Right lobe of liver (tissue), 6 donors: ENCODE data around the gene KLHDC10. TPM values are rescaled to one million over a fixed set of nuclear protein-coding genes. Genes with fewer than 3 reads are reported as not detected.

Experiments
- ATAC-seq, 4 donors: fragments of 200-7000 bp; cut with Tn5 transposase; one replicate each; pipeline ENCODE4 v1.9.1; 2020; ENCODE audit warnings: mild to moderate bottlenecking in 4 of 4, moderate library complexity in 4 of 4
- DNase-seq, 3 donors: peaks; one replicate each; pipeline ENCODE4 v3.0.0-alpha.2; 2020
- H3K27ac ChIP-seq, 3 donors: fragments of 200-600 bp; one replicate each; pipeline ENCODE4 v1.8.0; 2022
- H3K27me3 ChIP-seq, 2 donors: fragments of 200-600 bp; one replicate each; pipeline ENCODE4 v1.8.0; 2022
- H3K36me3 ChIP-seq, 4 donors: fragments of 200-600 bp; sonication (generic) in 1 of 4; one replicate each; pipeline versions ENCODE4 v1.5.1 to v1.8.0; 2017 to 2022; ENCODE audit warnings: control low read depth in 1 of 4
- H3K4me1 ChIP-seq, 4 donors: fragments of 200-600 bp; sonication (generic) in 1 of 4; one replicate each; pipeline versions ENCODE4 v1.5.1 to v1.8.0; 2017 to 2022; ENCODE audit warnings: control low read depth in 1 of 4
- H3K4me3 ChIP-seq, 3 donors: fragments of 200-600 bp; one replicate each; pipeline ENCODE4 v1.8.0; 2022
- H3K9me3 ChIP-seq, 4 donors: fragments of 200-600 bp; sonication (generic) in 1 of 4; one replicate each; pipeline versions ENCODE4 v1.5.1 to v1.8.0; 2017 to 2022; ENCODE audit warnings: control low read depth in 1 of 4
- CTCF ChIP-seq, 4 donors: fragments of 200-600 bp in 3 of 4; fragments of 450-650 bp in 1 of 4; IDR thresholded peaks; one replicate each; pipeline versions ENCODE4 v1.5.1 to v1.8.0; 2016 to 2022; ENCODE audit warnings: antibody characterized with exemption in 4 of 4, mild to moderate bottlenecking in 2 of 4
- POLR2A ChIP-seq: fragments of 450-650 bp; IDR thresholded peaks from one replicate; pipeline ENCODE4 v1.6.1; 2017; ENCODE audit warnings: antibody characterized with exemption, mild to moderate bottlenecking
- WGBS: methylation state at CpG from one replicate; pipeline ENCODE4 v1.1.6; 2018; ENCODE audit warnings: low coverage, low lambda C conversion rate; ENCODE audit not compliant: insufficient coverage; ENCODE audit errors: missing lambda C conversion rate; 5-methylcytosine and 5-hydroxymethylcytosine counted together
- intact Hi-C, 2 donors: fragments of 100-400 bp; cut with DNase I; formaldehyde crosslinking; loops; one replicate each; pipeline versions ENCODE4 v1.11.2 to v1.14.1; 2022
- total RNA-seq, 6 experiments: library from RNA; depleted of rRNA in 2 of 6; stranded (reverse); fragments of >200 nt in 2 of 6; fragmentation: NEBNext Ultra II Directional in 3 of 6; extraction: Animal tissue kit (Norgen Biotek cat#: 25700) in 3 of 6; gene quantifications; one replicate each; pipeline versions ENCODE4 v1.1.0 to v1.2.4, GENCODE V29; 2016 to 2023
- donor health status: DM: no; HTN: yes; CAD: no.
- donor health status: DM: no; HTN: no; CAD: no.
- donor health status: DM: no; HTN: no; CAD: no.
- donor health status: DM: no; HTN: yes; CAD: no.
- donor health status: DM: no; HTN: yes; CAD: no.

KLHDC10 gene
- total RNA-seq, 6 experiments from 2014 or later: 12.7 to 35.4 (median 21.7) TPM

GRCh38 chr7:130134106-130134636, 63.8 kb downstream of the KLHDC10 start:
- TF ChIP-seq POLR2A: no peak
- no peak for TF ChIP-seq CTCF (IDR thresholded peaks at IDR 0.05)
- DNase-seq: no peak
- intact Hi-C loops: no loop called here
- no peaks in the 10 kb centered on the region for H3K27me3 ChIP-seq
- peaks cover 0 to 68% (median 12%) of the 10 kb centered on the region in 4 donors for H3K36me3 ChIP-seq
- no peaks in the 10 kb centered on the region for H3K4me1 ChIP-seq
- ATAC-seq: no peak
- H3K9me3 ChIP-seq: no peaks in the 10 kb centered on the region
- 100% methylated on average over 4 of the region's 4 CpGs for WGBS
- no peak overlapping the region for H3K4me3 ChIP-seq
- no peak overlapping the region for H3K27ac ChIP-seq

- ATAC-seq (no peak), DNase-seq (no peak)
- H3K27ac ChIP-seq: no peak overlapping the region
- WGBS: 96% methylated on average over 7 of the region's 7 CpGs
- H3K4me1 ChIP-seq: no peaks in the 10 kb centered on the region
- peaks cover 0 to 63% (median 9%) of the 10 kb centered on the region in 4 donors for H3K36me3 ChIP-seq
- TF ChIP-seq CTCF (IDR thresholded peaks at IDR 0.05): no peak
- TF ChIP-seq POLR2A: no peak
- no peak overlapping the region for H3K4me3 ChIP-seq
- H3K9me3 ChIP-seq: no peaks in the 10 kb centered on the region
- H3K27me3 ChIP-seq: no peaks in the 10 kb centered on the region
- intact Hi-C loops: no loop called here
Observed at GRCh38 chr7:130134726-130135125, 64.4 kb downstream of the KLHDC10 start.

- Histone ChIP-seq H3K27me3 (no peaks in the 10 kb centered on the region), H3K27ac (no peak overlapping the region), H3K4me3 (no peak overlapping the region), H3K9me3 (no peaks in the 10 kb centered on the region), H3K4me1 (no peaks in the 10 kb centered on the region), H3K36me3 (peaks cover 0 to 55% (median 6%) of the 10 kb centered on the region in 4 donors)
- WGBS: 91% methylated on average over 7 of the region's 10 CpGs
- DNase-seq: no peak
- intact Hi-C loops: no loop called here
- peak in 1 of 4 donors; percentile 9 for ATAC-seq
- no peak for TF ChIP-seq POLR2A
Observed at GRCh38 chr7:130135208-130136205, 65.2 kb downstream of the KLHDC10 start.

- ATAC-seq (no peak), DNase-seq (no peak)
- no peaks in the 10 kb centered on the region for H3K4me1 ChIP-seq
- H3K9me3 ChIP-seq: no peaks in the 10 kb centered on the region
- WGBS: 91% methylated on average over 1 of the region's 1 CpG
- H3K27ac ChIP-seq: no peak overlapping the region
- peaks cover 0 to 43% (median 3%) of the 10 kb centered on the region in 4 donors for H3K36me3 ChIP-seq
- intact Hi-C loops: no loop called here
- TF ChIP-seq CTCF (IDR thresholded peaks at IDR 0.05) (no peak), POLR2A (no peak)
- H3K27me3 ChIP-seq: no peaks in the 10 kb centered on the region
- H3K4me3 ChIP-seq: no peak overlapping the region
Observed at GRCh38 chr7:130136579-130137167, 66.3 kb downstream of the KLHDC10 start.
